Fibroblast of pulmonary artery (primary cell): ENCODE data around the gene SMCO2.
A peak's percentile ranks its signal among the peaks of the same experiment; 100 is the strongest.

Experiments used
- DNase-seq: peaks from one replicate; pipeline ENCODE4 v3.0.0-alpha.2; 2010; ENCODE audit warnings: low read depth
- H3K4me3 ChIP-seq: replicated peaks from 2 replicates; pipeline ENCODE4 v1.5.1; 2011; ENCODE audit warnings: low read depth, mild to moderate bottlenecking, control low read depth, low read length, moderate library complexity
- CTCF ChIP-seq: IDR thresholded peaks from 2 replicates; pipeline ENCODE4 v1.5.1; 2011; ENCODE audit warnings: mild to moderate bottlenecking, control low read depth, low read length, inconsistent platforms; ENCODE audit errors: missing control alignments

Gene SMCO2

GRCh38 chr12:27462151-27462694 lies 15.7 kb downstream of the SMCO2 start:
- no peak for TF ChIP-seq CTCF
- DNase-seq, result peak; percentile 98
- H3K4me3 ChIP-seq, result no peak overlapping the region

- no peak for TF ChIP-seq CTCF
- no peak overlapping the region for H3K4me3 ChIP-seq
- DNase-seq, result peak; percentile 54
Measured at GRCh38 chr12:27462851-27463250, 16.3 kb downstream of the SMCO2 start.

- no peak overlapping the region for H3K4me3 ChIP-seq
- peak; percentile 62 for DNase-seq
- no peak for TF ChIP-seq CTCF
Measured at GRCh38 chr12:27463511-27464219, 17.1 kb downstream of the SMCO2 start.

- H3K4me3 ChIP-seq, result no peak overlapping the region
- TF ChIP-seq CTCF, result no peak
- peak; percentile 92 for DNase-seq
Measured at GRCh38 chr12:27464220-27464554, 17.7 kb downstream of the SMCO2 start.

GRCh38 chr12:27467641-27468040 lies 21.1 kb downstream of the SMCO2 start:
- no peak for TF ChIP-seq CTCF
- H3K4me3 ChIP-seq, result no peak overlapping the region
- DNase-seq, result no peak

- no peak overlapping the region for H3K4me3 ChIP-seq
- no peak for DNase-seq
- no peak for TF ChIP-seq CTCF
Measured at GRCh38 chr12:27468241-27468640, 21.7 kb downstream of the SMCO2 start.
